Adrenal gland (tissue), 12 donors: Measurements from ENCODE around the gene PELI3. TPM values are rescaled to one million over a fixed set of nuclear protein-coding genes. Genes with fewer than 3 reads are reported as not detected.
A peak's percentile ranks its signal among the peaks of the same experiment; 100 is the strongest.

Experiments
- DNase-seq, 7 donors: peaks; one replicate each; pipeline ENCODE4 v3.0.0-alpha.2; 2019 to 2020
- H3K27ac ChIP-seq, 5 donors: fragments of 200-600 bp; sonication (generic) in 4 of 5; 1 replicate in 3 of 5; 2 replicates in 2 of 5; pipeline versions ENCODE4 v1.5.1 to v1.8.0; 2016 to 2020; ENCODE audit warnings: mild to moderate bottlenecking in 1 of 5
- H3K27me3 ChIP-seq: fragments of 200-600 bp; 2 replicates; pipeline ENCODE4 v1.8.0; 2021
- H3K36me3 ChIP-seq, 2 donors: fragments of 200-600 bp; replicated peaks in 1 of 2; 1 replicate in 1 of 2; 2 replicates in 1 of 2; pipeline versions ENCODE4 v1.5.1 to v1.8.0; 2018 to 2022
- H3K4me1 ChIP-seq, 2 donors: fragments of 200-600 bp; replicated peaks in 1 of 2; 1 replicate in 1 of 2; 2 replicates in 1 of 2; pipeline versions ENCODE4 v1.5.1 to v1.8.0; 2018 to 2021
- H3K4me3 ChIP-seq, 4 donors: fragments of 200-600 bp; sonication (generic) in 3 of 4; one replicate each; pipeline ENCODE4 v1.5.1; 2016 to 2018
- H3K9me3 ChIP-seq, 3 donors: fragments of 200-600 bp; sonication (generic) in 1 of 3; replicated peaks in 1 of 3; 1 replicate in 2 of 3; 2 replicates in 1 of 3; pipeline versions ENCODE4 v1.5.1 to v1.8.0; 2016 to 2021
- POLR2A ChIP-seq, 2 donors: fragments of 450-650 bp; IDR thresholded peaks; one replicate each; pipeline ENCODE4 v1.6.1; 2017; ENCODE audit warnings: antibody characterized with exemption in 2 of 2, mild to moderate bottlenecking in 2 of 2, moderate library complexity in 1 of 2
- WGBS, 4 donors: extraction: QIAGEN DNeasy Blood & Tissue Kit in 2 of 4; methylation state at CpG; one replicate each; pipeline versions ENCODE4 v1.1.5 to v1.1.7; 2013 to 2017; 5-methylcytosine and 5-hydroxymethylcytosine counted together
- intact Hi-C, 2 donors: fragments of 100-400 bp; cut with DNase I; formaldehyde crosslinking; loops; one replicate each; pipeline versions ENCODE4 v1.14.1 to v1.15.0; 2022 to 2023
- polyA plus RNA-seq, 3 donors: library from polyadenylated mRNA; stranded (reverse); fragments of 200-250 nt in 2 of 3; fragments of 350-450 nt in 1 of 3; fragmentation: Illumina TruSeq in 1 of 3; extraction: RNeasy Lipid Tissue Mini Kit (QIAGEN cat#74804) in 1 of 3; gene quantifications; one replicate each; pipeline ENCODE4 v1.2.3, GENCODE V29; 2013 to 2014
- total RNA-seq, 9 donors: library from RNA; depleted of rRNA in 4 of 9; stranded (reverse); fragments of >200 nt in 4 of 9; fragments of 120-200 nt in 1 of 9; fragmentation: NEBNext Ultra II Directional in 1 of 9; extraction: Animal tissue kit (Norgen Biotek cat#: 25700) in 1 of 9; gene quantifications; one replicate each; pipeline versions ENCODE4 v1.1.0 to v1.2.4, GENCODE V29; 2013 to 2023
- TF ChIP-seq, protein P1 (sequence below), 6 experiments: fragments of 450-650 bp in 4 of 6; fragments of 200-600 bp in 2 of 6; sonication (generic) in 1 of 6; IDR thresholded peaks; 1 replicate in 5 of 6; 2 replicates in 1 of 6; pipeline versions ENCODE4 v1.5.1 to v1.8.0; 2016 to 2021; ENCODE audit warnings: antibody characterized with exemption in 6 of 6, mild to moderate bottlenecking in 2 of 6, moderate library complexity in 1 of 6
- donor health status: healthy with polysubstance abuse.
- donor health status: Bipolar disorder and iron deficiency.
- donor health status: DM: yes; HTN: yes; CAD: no.
- donor health status: DM: no; HTN: no; CAD: no.
- donor health status: DM: no; HTN: no; CAD: no.
- donor health status: DM: yes; HTN: yes; CAD: no.

Gene PELI3
- total and polyA plus RNA-seq, 12 donors = 6.4 to 34.3 (median 19.0) TPM

DNA sequence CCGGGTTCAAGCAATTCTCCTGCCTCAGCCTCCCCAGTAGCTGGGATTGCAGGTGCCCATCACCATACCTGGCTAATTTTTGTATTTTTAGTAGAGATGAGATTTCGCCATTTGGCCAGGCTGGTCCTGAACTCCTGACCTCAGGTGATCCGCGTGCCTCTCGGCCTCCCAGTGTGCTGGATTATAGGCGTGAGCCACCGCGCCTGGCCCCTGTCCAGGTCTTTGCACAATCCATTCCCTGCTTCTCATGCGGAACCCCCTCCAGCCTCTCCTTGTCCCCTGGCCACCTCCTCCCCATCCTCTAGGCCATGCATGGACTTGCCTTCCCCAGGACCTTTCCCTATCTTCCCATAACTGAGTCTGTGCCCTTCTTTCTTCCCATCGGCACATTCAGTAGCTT, 22.3 kb downstream of the PELI3 start:
- no peak overlapping the region for H3K4me3 ChIP-seq
- peaks cover 0 to 26% of the 10 kb centered on the region in 2 donors for H3K36me3 ChIP-seq
- whole genome bisulfite sequencing, 4 donors = 93 to 99% (median 94%) methylated on average over 9 to 10 of the region's 10 CpGs
- TF ChIP-seq, protein P1, sequence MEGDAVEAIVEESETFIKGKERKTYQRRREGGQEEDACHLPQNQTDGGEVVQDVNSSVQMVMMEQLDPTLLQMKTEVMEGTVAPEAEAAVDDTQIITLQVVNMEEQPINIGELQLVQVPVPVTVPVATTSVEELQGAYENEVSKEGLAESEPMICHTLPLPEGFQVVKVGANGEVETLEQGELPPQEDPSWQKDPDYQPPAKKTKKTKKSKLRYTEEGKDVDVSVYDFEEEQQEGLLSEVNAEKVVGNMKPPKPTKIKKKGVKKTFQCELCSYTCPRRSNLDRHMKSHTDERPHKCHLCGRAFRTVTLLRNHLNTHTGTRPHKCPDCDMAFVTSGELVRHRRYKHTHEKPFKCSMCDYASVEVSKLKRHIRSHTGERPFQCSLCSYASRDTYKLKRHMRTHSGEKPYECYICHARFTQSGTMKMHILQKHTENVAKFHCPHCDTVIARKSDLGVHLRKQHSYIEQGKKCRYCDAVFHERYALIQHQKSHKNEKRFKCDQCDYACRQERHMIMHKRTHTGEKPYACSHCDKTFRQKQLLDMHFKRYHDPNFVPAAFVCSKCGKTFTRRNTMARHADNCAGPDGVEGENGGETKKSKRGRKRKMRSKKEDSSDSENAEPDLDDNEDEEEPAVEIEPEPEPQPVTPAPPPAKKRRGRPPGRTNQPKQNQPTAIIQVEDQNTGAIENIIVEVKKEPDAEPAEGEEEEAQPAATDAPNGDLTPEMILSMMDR (IDR thresholded peaks at IDR 0.05) = no peak
- no peaks in the 10 kb centered on the region for H3K27me3 ChIP-seq
- no peak overlapping the region for H3K27ac ChIP-seq
- no peaks in the 10 kb centered on the region for H3K9me3 ChIP-seq
- intact Hi-C loops = loop anchor here in 1 of 2 donors (10.0 kb wide), 1 partner anchor 56 kb away; the partner anchor contains the start of genes ACTN3 and ZDHHC24
- no peak for DNase-seq
- no peaks in the 10 kb centered on the region for H3K4me1 ChIP-seq

DNA sequence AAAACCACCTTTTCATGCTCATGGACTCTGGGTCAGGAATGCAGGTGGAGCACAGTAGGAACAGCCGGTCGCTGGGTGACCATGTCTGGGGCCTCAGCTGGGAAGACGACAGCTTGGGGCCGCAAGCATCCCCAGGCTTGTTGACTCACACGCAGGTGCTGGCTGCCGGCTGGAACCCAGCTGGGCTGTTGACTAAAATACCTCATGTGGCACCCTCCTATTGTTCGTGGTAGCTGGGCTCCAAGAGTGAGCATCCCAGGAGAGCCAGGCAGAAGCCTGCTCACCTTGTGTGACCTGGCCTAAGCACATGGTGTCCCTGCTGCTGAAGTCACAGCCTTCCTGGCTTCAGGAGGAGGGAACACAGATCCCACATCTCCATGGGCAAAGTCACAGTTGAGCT, 22.9 kb downstream of the PELI3 start:
- intact Hi-C loops = loop anchor here in 1 of 2 donors (10.0 kb wide), 1 partner anchor 55 kb away; the partner anchor contains the start of genes ACTN3 and ZDHHC24
- H3K9me3 ChIP-seq = no peaks in the 10 kb centered on the region

DNA sequence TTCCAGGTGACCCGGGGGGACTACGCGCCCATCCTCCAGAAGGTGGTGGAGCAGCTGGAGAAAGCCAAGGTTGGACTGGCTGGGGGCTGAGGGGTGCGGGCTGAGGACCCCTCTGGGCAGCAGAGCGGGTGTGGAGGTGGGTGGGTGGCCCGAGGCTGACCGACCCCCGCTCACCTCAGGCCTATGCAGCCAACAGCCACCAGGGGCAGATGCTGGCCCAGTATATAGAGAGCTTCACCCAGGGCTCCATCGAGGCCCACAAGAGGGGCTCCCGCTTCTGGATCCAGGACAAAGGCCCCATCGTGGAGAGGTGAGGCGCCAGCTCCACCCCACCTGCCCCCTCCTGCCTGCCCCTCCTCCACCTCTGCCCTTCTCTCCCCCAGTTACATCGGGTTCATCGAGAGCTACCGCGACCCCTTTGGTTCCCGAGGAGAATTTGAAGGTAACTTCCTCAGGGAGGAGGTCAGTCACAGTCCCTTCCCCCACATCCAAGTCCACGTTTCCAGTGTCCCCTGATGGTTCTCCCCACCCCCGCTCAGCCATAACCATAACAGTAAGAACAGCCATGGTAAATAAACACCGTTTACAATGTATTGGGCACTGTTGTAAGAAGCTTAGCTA, 24.7 kb downstream of the PELI3 start:
- TF ChIP-seq, protein P1 (IDR thresholded peaks at IDR 0.05) = peak in 3 of 6 experiments; percentile 8 to 17 (median 13)
- TF ChIP-seq POLR2A (IDR thresholded peaks at IDR 0.05) = no peak
- no peaks in the 10 kb centered on the region for H3K27me3 ChIP-seq
- no peaks in the 10 kb centered on the region for H3K9me3 ChIP-seq
- H3K36me3 ChIP-seq = peaks cover 0 to 23% of the 10 kb centered on the region in 2 donors
- H3K4me3 ChIP-seq = no peak overlapping the region
- no peaks in the 10 kb centered on the region for H3K4me1 ChIP-seq
- WGBS, 4 donors = 78 to 81% (median 80%) methylated on average over 6 to 20 of the region's 20 CpGs
- intact Hi-C loops = no loop called here
- no peak for DNase-seq
- H3K27ac ChIP-seq = no peak overlapping the region

More for the DNA sequence above, 22.9 kb downstream of the PELI3 start:
- no peak for DNase-seq
- TF ChIP-seq POLR2A (IDR thresholded peaks at IDR 0.05) = no peak
- TF ChIP-seq, protein P1 (IDR thresholded peaks at IDR 0.05) = no peak
- H3K4me3 ChIP-seq = no peak overlapping the region
- WGBS, 4 donors = 94 to 96% methylated on average over 7 of the region's 7 CpGs; no CpG with 5 or more reads in 2 of the 4 donors
- H3K4me1 ChIP-seq = no peaks in the 10 kb centered on the region
- no peaks in the 10 kb centered on the region for H3K27me3 ChIP-seq
- H3K36me3 ChIP-seq = peaks cover 0 to 23% of the 10 kb centered on the region in 2 donors
- no peak overlapping the region for H3K27ac ChIP-seq

DNA sequence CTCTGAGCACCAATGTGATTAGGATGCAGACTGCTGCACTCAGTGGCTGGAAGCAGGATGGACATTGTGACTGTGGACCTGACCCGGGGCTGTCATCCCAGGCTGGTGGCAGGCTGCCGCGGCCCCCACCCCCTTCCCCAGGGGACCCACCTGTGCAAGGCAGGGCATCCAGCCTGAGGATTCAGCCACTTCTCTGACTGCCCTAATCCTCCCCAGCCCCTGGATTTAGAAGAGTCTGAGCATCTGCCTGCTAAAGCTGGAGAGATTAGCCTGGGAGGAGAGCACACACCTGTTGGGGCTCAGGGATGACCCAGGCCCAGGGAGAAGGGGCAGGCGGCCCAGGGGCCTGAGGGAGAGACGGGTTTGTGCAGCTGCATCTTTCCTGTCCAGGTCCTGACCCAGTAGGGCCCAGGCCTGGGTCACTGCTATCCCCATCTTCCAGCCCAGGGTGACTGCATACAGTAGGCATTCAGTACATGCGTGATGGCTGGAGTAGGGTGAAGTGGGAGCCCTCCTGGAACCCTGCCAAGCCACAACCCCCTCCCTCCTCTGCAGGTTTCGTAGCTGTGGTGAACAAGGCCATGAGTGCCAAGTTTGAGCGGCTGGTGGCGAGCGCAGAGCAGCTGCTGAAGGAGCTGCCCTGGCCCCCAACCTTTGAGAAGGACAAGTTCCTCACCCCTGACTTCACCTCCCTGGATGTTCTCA, 25.6 kb downstream of the PELI3 start:
- Histone ChIP-seq H3K36me3 (peaks cover 0 to 27% of the 10 kb centered on the region in 2 donors), H3K9me3 (no peaks in the 10 kb centered on the region), H3K4me1 (no peaks in the 10 kb centered on the region), H3K27ac (no peak overlapping the region), H3K27me3 (no peaks in the 10 kb centered on the region), H3K4me3 (no peak overlapping the region)
- intact Hi-C loops = no loop called here
- no peak for TF ChIP-seq POLR2A (IDR thresholded peaks at IDR 0.05)
- TF ChIP-seq, protein P1 (IDR thresholded peaks at IDR 0.05) = no peak
- 89 to 92% (median 92%) methylated on average over 4 to 10 of the region's 10 CpGs for WGBS, 4 donors
- no peak for DNase-seq
